ENCODE results near the gene ITPKC. TPM values are rescaled to one million over a fixed set of nuclear protein-coding genes. Genes with fewer than 3 reads are reported as not detected.

ITPKC gene
- total RNA-seq, 4 donors from 2014 or later, result 58.5 to 127 (median 95.7) TPM

- WGBS, 2 donors, result 91 to 96% methylated on average over 8 to 22 of the region's 25 CpGs
- DNase-seq, result no peak
Measured at GRCh38 chr19:40786060-40787037, 69.4 kb downstream of the ITPKC start.

More at GRCh38 chr19:40786060-40787037, 69.4 kb downstream of the ITPKC start:
- Histone ChIP-seq H3K36me3 (peaks cover 0 to 81% (median 0%) of the 10 kb centered on the region in 3 donors), H3K27me3 (no peaks in the 10 kb centered on the region), H3K4me3 (no peak overlapping the region), H3K9me3 (no peaks in the 10 kb centered on the region), H3K27ac (no peak overlapping the region), H3K4me1 (no peaks in the 10 kb centered on the region)
- no peak for TF ChIP-seq CTCF (IDR thresholded peaks at IDR 0.05)
- TF ChIP-seq POLR2A (IDR thresholded peaks at IDR 0.05), result no peak
- intact Hi-C loops (cut with DNase I), result no loop called here

Small RNAs within 50 kb of the gene (small RNA-seq; reads per million reads assigned to genes)
- 0 reads per million in 4 donors for gene RNU6-195P

Other genes starting within 250 kb of the ITPKC start
- 10 to 100 TPM; 42.3 to 77.9 (median 49.8) TPM for gene SHKBP1, start 140.2 kb upstream of the ITPKC start, total RNA-seq
- gene LTBP4, start 115.7 kb upstream of the ITPKC start, total RNA-seq, result 100 to 1,000 TPM in 1 of 4 donors, 10 to 100 TPM in 3; 43.5 to 249 (median 65.5) TPM
- gene NUMBL, start 26.5 kb upstream of the ITPKC start, total RNA-seq, result 10 to 100 TPM; 11.2 to 20.8 (median 15.8) TPM
- gene COQ8B, start 226 bp upstream of the ITPKC start, total RNA-seq, result 10 to 100 TPM; 19.3 to 64.1 (median 33.3) TPM
- gene ACTMAP, start 33.4 kb downstream of the ITPKC start, total RNA-seq, result 1 to 10 TPM; 2.1 to 2.8 (median 2.4) TPM
- gene SNRPA, start 34.1 kb downstream of the ITPKC start, total RNA-seq, result 10 to 100 TPM; 45.0 to 79.5 (median 51.0) TPM
- 1 to 10 TPM in 1 of 4 donors, not detected in 3; 3.7 TPM for gene MIA, start 58.4 kb downstream of the ITPKC start, total RNA-seq
- 10 to 100 TPM; 15.2 to 37.0 (median 20.5) TPM for gene RAB4B, start 61.1 kb downstream of the ITPKC start, total RNA-seq
- gene EGLN2, start 82.1 kb downstream of the ITPKC start, total RNA-seq, result 10 to 100 TPM; 30.3 to 50.9 (median 33.0) TPM
- not detected for gene CYP2A6, start 133.3 kb downstream of the ITPKC start, total RNA-seq
- not detected for gene CYP2A7, start 165.1 kb downstream of the ITPKC start, total RNA-seq